Measurements from ENCODE around the gene TNFRSF8.

Gene TNFRSF8

GRCh38 chr1:12140515-12141162 is 77.5 kb downstream of the TNFRSF8 start:
- no peak overlapping the region for H3K4me3 ChIP-seq (ENCODE audit: low read length)
- no peaks in the 10 kb centered on the region for H3K27me3 ChIP-seq (replicated peaks; ENCODE audit: control insufficient read depth, insufficient read depth, low read length)
- H3K9ac ChIP-seq (ENCODE audit: low read length), result no peak overlapping the region
- H3K9me3 ChIP-seq (ENCODE audit: control insufficient read depth, low read length), result no peaks in the 10 kb centered on the region
- H3K36me3 ChIP-seq (ENCODE audit: control insufficient read depth, insufficient read depth, low read length, severe bottlenecking), result no peaks in the 10 kb centered on the region
- no peak for DNase-seq (ENCODE audit: low read depth)
- H3K4me1 ChIP-seq (ENCODE audit: control insufficient read depth, insufficient read depth, low read length), result peaks cover 31% of the 10 kb centered on the region

DNA sequence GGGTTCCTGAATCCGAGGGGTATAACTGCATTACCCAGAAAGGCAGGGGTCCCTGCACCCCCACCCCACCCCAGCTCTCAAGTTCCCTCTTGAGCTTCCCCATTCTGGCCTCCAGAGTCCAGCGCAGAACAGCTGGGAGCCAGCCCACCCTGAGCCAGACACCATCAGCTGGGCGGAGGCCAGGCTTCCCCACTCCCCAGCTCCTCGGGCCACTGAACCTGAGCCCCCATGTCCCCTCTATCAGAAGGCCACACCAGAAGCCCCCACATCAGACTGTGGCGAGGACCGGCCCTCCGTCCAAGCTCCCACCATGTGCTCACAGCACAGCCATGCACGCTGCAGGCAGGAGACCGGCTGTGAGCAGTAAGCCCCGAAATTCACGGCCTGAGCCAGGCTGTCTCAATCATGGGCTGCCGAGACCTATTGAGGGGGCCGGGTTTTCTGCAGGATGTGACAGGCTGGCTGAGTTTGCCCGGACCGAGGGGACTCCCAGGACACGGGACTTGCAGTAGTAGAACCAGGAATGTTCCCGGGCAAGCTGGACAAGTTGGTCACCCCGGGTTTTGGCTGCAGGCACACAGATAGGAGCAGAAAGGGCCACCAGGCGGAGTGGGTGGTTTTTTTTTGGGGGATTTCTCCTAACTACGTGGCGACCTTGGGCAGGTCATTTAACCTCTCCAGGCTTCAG is 78.2 kb downstream of the TNFRSF8 start:
- Histone ChIP-seq H3K9me3 (ENCODE audit: control insufficient read depth, low read length) (no peaks in the 10 kb centered on the region), H3K4me1 (ENCODE audit: control insufficient read depth, insufficient read depth, low read length) (peaks cover 24% of the 10 kb centered on the region), H3K4me3 (ENCODE audit: low read length) (no peak overlapping the region), H3K9ac (ENCODE audit: low read length) (no peak overlapping the region), H3K27me3 (replicated peaks; ENCODE audit: control insufficient read depth, insufficient read depth, low read length) (no peaks in the 10 kb centered on the region), H3K36me3 (ENCODE audit: control insufficient read depth, insufficient read depth, low read length, severe bottlenecking) (no peaks in the 10 kb centered on the region)
- DNase-seq (ENCODE audit: low read depth), result no peak

- no peak for DNase-seq (ENCODE audit: low read depth)
- H3K27me3 ChIP-seq (replicated peaks; ENCODE audit: control insufficient read depth, insufficient read depth, low read length), result no peaks in the 10 kb centered on the region
Measured at GRCh38 chr1:12142141-12142823, 79.2 kb downstream of the TNFRSF8 start.

GRCh38 chr1:12142891-12143630 is 80.0 kb downstream of the TNFRSF8 start:
- Histone ChIP-seq H3K9ac (ENCODE audit: low read length) (peak overlapping the region; percentile 14), H3K27me3 (replicated peaks; ENCODE audit: control insufficient read depth, insufficient read depth, low read length) (no peaks in the 10 kb centered on the region), H3K4me1 (ENCODE audit: control insufficient read depth, insufficient read depth, low read length) (peaks cover 17% of the 10 kb centered on the region), H3K4me3 (ENCODE audit: low read length) (no peak overlapping the region), H3K9me3 (ENCODE audit: control insufficient read depth, low read length) (no peaks in the 10 kb centered on the region), H3K36me3 (ENCODE audit: control insufficient read depth, insufficient read depth, low read length, severe bottlenecking) (no peaks in the 10 kb centered on the region)
- no peak for DNase-seq (ENCODE audit: low read depth)

More at GRCh38 chr1:12142141-12142823, 79.2 kb downstream of the TNFRSF8 start:
- Histone ChIP-seq H3K36me3 (ENCODE audit: control insufficient read depth, insufficient read depth, low read length, severe bottlenecking) (no peaks in the 10 kb centered on the region), H3K9ac (ENCODE audit: low read length) (no peak overlapping the region), H3K4me3 (ENCODE audit: low read length) (no peak overlapping the region), H3K4me1 (ENCODE audit: control insufficient read depth, insufficient read depth, low read length) (peaks cover 17% of the 10 kb centered on the region), H3K9me3 (ENCODE audit: control insufficient read depth, low read length) (no peaks in the 10 kb centered on the region)

GRCh38 chr1:12143631-12144155 is 80.6 kb downstream of the TNFRSF8 start:
- H3K9ac ChIP-seq (ENCODE audit: low read length), result no peak overlapping the region

DNA sequence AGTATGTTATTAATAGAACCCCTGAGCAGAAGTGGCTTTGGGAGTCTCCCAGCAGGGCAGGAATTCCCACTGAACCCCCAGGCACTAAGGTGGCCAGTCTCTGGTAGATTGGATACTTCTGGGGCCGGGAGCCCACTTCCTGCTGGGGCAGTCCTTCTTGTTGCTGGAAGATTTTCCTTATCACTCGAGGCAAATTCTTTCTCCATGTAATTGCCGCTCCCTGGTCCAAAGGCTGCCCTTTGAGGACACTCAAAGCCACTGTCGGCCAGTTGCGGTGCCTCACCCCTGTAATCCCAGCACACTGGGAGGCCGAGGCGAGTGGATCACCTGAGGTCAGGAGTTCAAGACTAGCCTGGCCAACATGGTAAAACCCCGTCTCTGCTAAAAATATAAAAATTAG is 81.1 kb downstream of the TNFRSF8 start:
- Histone ChIP-seq H3K4me3 (ENCODE audit: low read length) (no peak overlapping the region), H3K9me3 (ENCODE audit: control insufficient read depth, low read length) (peaks cover 1% of the 10 kb centered on the region), H3K9ac (ENCODE audit: low read length) (no peak overlapping the region), H3K36me3 (ENCODE audit: control insufficient read depth, insufficient read depth, low read length, severe bottlenecking) (no peaks in the 10 kb centered on the region), H3K4me1 (ENCODE audit: control insufficient read depth, insufficient read depth, low read length) (peaks cover 17% of the 10 kb centered on the region), H3K27me3 (replicated peaks; ENCODE audit: control insufficient read depth, insufficient read depth, low read length) (no peaks in the 10 kb centered on the region)
- no peak for DNase-seq (ENCODE audit: low read depth)

More at GRCh38 chr1:12143631-12144155, 80.6 kb downstream of the TNFRSF8 start:
- H3K27me3 ChIP-seq (replicated peaks; ENCODE audit: control insufficient read depth, insufficient read depth, low read length), result no peaks in the 10 kb centered on the region
- no peaks in the 10 kb centered on the region for H3K36me3 ChIP-seq (ENCODE audit: control insufficient read depth, insufficient read depth, low read length, severe bottlenecking)
- H3K9me3 ChIP-seq (ENCODE audit: control insufficient read depth, low read length), result no peaks in the 10 kb centered on the region
- peaks cover 17% of the 10 kb centered on the region for H3K4me1 ChIP-seq (ENCODE audit: control insufficient read depth, insufficient read depth, low read length)
- DNase-seq (ENCODE audit: low read depth), result peak; percentile 96
- no peak overlapping the region for H3K4me3 ChIP-seq (ENCODE audit: low read length)

DNA sequence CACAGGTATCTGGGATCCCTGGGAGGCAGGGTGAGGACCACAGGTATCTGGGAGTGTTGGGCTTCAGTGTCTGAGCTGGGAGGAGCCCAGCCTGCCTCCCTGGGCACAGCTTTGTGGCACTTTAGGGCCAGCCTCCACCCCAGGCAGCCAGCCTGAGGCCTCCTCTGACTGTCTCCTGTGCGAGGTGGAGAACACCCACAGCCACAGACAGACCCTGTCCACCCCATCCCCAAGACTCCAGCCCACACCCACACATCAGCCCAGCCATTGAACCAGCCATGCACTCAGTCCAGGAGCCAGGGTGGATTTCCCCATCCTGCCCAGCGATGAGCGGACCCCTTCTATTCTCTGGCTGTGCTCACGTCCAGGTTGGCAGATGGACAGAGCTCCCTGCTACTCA is 81.9 kb downstream of the TNFRSF8 start:
- H3K27me3 ChIP-seq (replicated peaks; ENCODE audit: control insufficient read depth, insufficient read depth, low read length), result no peaks in the 10 kb centered on the region
- no peak for DNase-seq (ENCODE audit: low read depth)
- peaks cover 17% of the 10 kb centered on the region for H3K4me1 ChIP-seq (ENCODE audit: control insufficient read depth, insufficient read depth, low read length)
- no peaks in the 10 kb centered on the region for H3K36me3 ChIP-seq (ENCODE audit: control insufficient read depth, insufficient read depth, low read length, severe bottlenecking)
- no peak overlapping the region for H3K4me3 ChIP-seq (ENCODE audit: low read length)
- peaks cover 9% of the 10 kb centered on the region for H3K9me3 ChIP-seq (ENCODE audit: control insufficient read depth, low read length)
- no peak overlapping the region for H3K9ac ChIP-seq (ENCODE audit: low read length)

GRCh38 chr1:12145616-12146342 is 82.7 kb downstream of the TNFRSF8 start:
- H3K27me3 ChIP-seq (replicated peaks; ENCODE audit: control insufficient read depth, insufficient read depth, low read length), result no peaks in the 10 kb centered on the region
- H3K9me3 ChIP-seq (ENCODE audit: control insufficient read depth, low read length), result peaks cover 9% of the 10 kb centered on the region
- no peak overlapping the region for H3K4me3 ChIP-seq (ENCODE audit: low read length)
- no peak overlapping the region for H3K9ac ChIP-seq (ENCODE audit: low read length)
- peaks cover 17% of the 10 kb centered on the region for H3K4me1 ChIP-seq (ENCODE audit: control insufficient read depth, insufficient read depth, low read length)
- DNase-seq (ENCODE audit: low read depth), result no peak
- no peaks in the 10 kb centered on the region for H3K36me3 ChIP-seq (ENCODE audit: control insufficient read depth, insufficient read depth, low read length, severe bottlenecking)

- Histone ChIP-seq H3K4me3 (ENCODE audit: low read length) (no peak overlapping the region), H3K36me3 (ENCODE audit: control insufficient read depth, insufficient read depth, low read length, severe bottlenecking) (no peaks in the 10 kb centered on the region), H3K4me1 (ENCODE audit: control insufficient read depth, insufficient read depth, low read length) (peaks cover 17% of the 10 kb centered on the region), H3K9me3 (ENCODE audit: control insufficient read depth, low read length) (peaks cover 9% of the 10 kb centered on the region), H3K27me3 (replicated peaks; ENCODE audit: control insufficient read depth, insufficient read depth, low read length) (no peaks in the 10 kb centered on the region), H3K9ac (ENCODE audit: low read length) (no peak overlapping the region)
- no peak for DNase-seq (ENCODE audit: low read depth)
Measured at GRCh38 chr1:12146343-12147112, 83.4 kb downstream of the TNFRSF8 start.

- Histone ChIP-seq H3K9ac (ENCODE audit: low read length) (no peak overlapping the region), H3K36me3 (ENCODE audit: control insufficient read depth, insufficient read depth, low read length, severe bottlenecking) (no peaks in the 10 kb centered on the region), H3K4me3 (ENCODE audit: low read length) (no peak overlapping the region), H3K27me3 (replicated peaks; ENCODE audit: control insufficient read depth, insufficient read depth, low read length) (no peaks in the 10 kb centered on the region), H3K4me1 (ENCODE audit: control insufficient read depth, insufficient read depth, low read length) (peaks cover 17% of the 10 kb centered on the region), H3K9me3 (ENCODE audit: control insufficient read depth, low read length) (peaks cover 9% of the 10 kb centered on the region)
- DNase-seq (ENCODE audit: low read depth), result no peak
Measured at GRCh38 chr1:12147201-12147701, 84.1 kb downstream of the TNFRSF8 start.

All from adipocyte (in vitro differentiated cells).